SK-N-DZ (cell line): ENCODE measurements around the gene MBNL3. TPM values are rescaled to one million over a fixed set of nuclear protein-coding genes. Genes with fewer than 3 reads are reported as not detected.

Experiments used
- DNase-seq: peaks from one replicate; pipeline ENCODE4 v3.0.0-alpha.2; 2015; ENCODE audit warnings: low spot score
- polyA plus RNA-seq, 2 experiments: library from polyadenylated mRNA; depleted of rRNA; stranded (reverse); fragments of >200 nt; gene quantifications; 2 replicates each; pipeline ENCODE4 v1.2.3, GENCODE V29; 2014

The MBNL3 gene
- 0.32 and 0.53 TPM in 2 replicates for polyA plus RNA-seq (2014; cell fraction: cytosol; rRNA removed)
- 0.60 and 0.84 TPM in 2 replicates for polyA plus RNA-seq (2014; cell fraction: nucleus; rRNA removed)

GRCh38 chrX:132488819-132489577 is at the start of gene MBNL3:
MBNL3 (minus strand) TSS chrX:132489038; CDS start chrX:132439611, 49,427 bp downstream.
- peak; percentile 40 for DNase-seq

- no peak for DNase-seq
These were observed 44.6 kb upstream of the MBNL3 start for GRCh38 chrX:132533409-132533808.

- no peak for DNase-seq
These were observed 44.1 kb upstream of the MBNL3 start for GRCh38 chrX:132532913-132533312.

- DNase-seq = no peak
These were observed 43.3 kb upstream of the MBNL3 start for GRCh38 chrX:132532097-132532496.

- no peak for DNase-seq
These were observed 32.0 kb upstream of the MBNL3 start for GRCh38 chrX:132520792-132521191.

GRCh38 chrX:132520213-132520612 is 31.4 kb upstream of the MBNL3 start:
- no peak for DNase-seq

GRCh38 chrX:132518401-132518800 is 29.6 kb upstream of the MBNL3 start:
- DNase-seq = no peak

GRCh38 chrX:132508834-132509233 is 20.0 kb upstream of the MBNL3 start:
- DNase-seq = no peak

GRCh38 chrX:132505116-132505515 is 16.3 kb upstream of the MBNL3 start:
- no peak for DNase-seq

- no peak for DNase-seq
These were observed 15.6 kb upstream of the MBNL3 start for GRCh38 chrX:132504417-132504816.

GRCh38 chrX:132501606-132502005 is 12.8 kb upstream of the MBNL3 start:
- DNase-seq = no peak

- DNase-seq = no peak
These were observed 8.6 kb upstream of the MBNL3 start for GRCh38 chrX:132497432-132497831.

GRCh38 chrX:132493095-132493494 is 4.3 kb upstream of the MBNL3 start:
- DNase-seq = no peak

GRCh38 chrX:132491191-132491590 is 2.4 kb upstream of the MBNL3 start:
- DNase-seq = no peak

- peak; percentile 3 for DNase-seq
These were observed 961 bp upstream of the MBNL3 start for GRCh38 chrX:132489578-132490419.

- peak; percentile 0 for DNase-seq
These were observed 595 bp downstream of the MBNL3 start for GRCh38 chrX:132488180-132488705.

- no peak for DNase-seq
These were observed 2.1 kb downstream of the MBNL3 start for GRCh38 chrX:132486599-132487178.

- no peak for DNase-seq
These were observed 4.9 kb downstream of the MBNL3 start for GRCh38 chrX:132483951-132484350.

- DNase-seq = no peak
These were observed 5.3 kb downstream of the MBNL3 start for GRCh38 chrX:132483488-132483887.

- DNase-seq = no peak
These were observed 6.2 kb downstream of the MBNL3 start for GRCh38 chrX:132482632-132483031.

- no peak for DNase-seq
These were observed 7.4 kb downstream of the MBNL3 start for GRCh38 chrX:132481449-132481848.
